Measurements from ENCODE around the gene JTB.
A peak's percentile ranks its signal among the peaks of the same experiment; 100 is the strongest.

GRCh38 chr1:153958111-153958960 lies 19.1 kb downstream of the JTB start, which contains the start of gene CRTC2:
- peak; percentile 50; the same call in 1 of the 2 replicates for TF ChIP-seq PATZ1 (CRISPR knock-in tag; IDR thresholded peaks at IDR 0.05; ENCODE audit: borderline replicate concordance)
- TF ChIP-seq CREB5 (CRISPR knock-in tag; IDR thresholded peaks at IDR 0.05; ENCODE audit: low read depth), result no peak
- no peak for TF ChIP-seq BACH2 (CRISPR knock-in tag; IDR thresholded peaks at IDR 0.05; ENCODE audit: borderline replicate concordance)
- no peak for TF ChIP-seq ZFP30 (CRISPR knock-in tag; IDR thresholded peaks at IDR 0.05)
- 0 out of 2 replicates have a peak, but pooled peaks have one; percentile 47 for TF ChIP-seq RARB (CRISPR knock-in tag; IDR thresholded peaks at IDR 0.05)
- TF ChIP-seq ZNF8 (CRISPR knock-in tag; IDR thresholded peaks at IDR 0.05), result no peak
- TF ChIP-seq TCF4 (CRISPR knock-in tag; IDR thresholded peaks at IDR 0.05; ENCODE audit: borderline replicate concordance), result no peak

Measured in SK-N-SH treated with all-trans-retinoic acid at 6 μM for 48 hours (cell line).